ENCODE results near the gene PAPOLB.

The PAPOLB gene

DNA sequence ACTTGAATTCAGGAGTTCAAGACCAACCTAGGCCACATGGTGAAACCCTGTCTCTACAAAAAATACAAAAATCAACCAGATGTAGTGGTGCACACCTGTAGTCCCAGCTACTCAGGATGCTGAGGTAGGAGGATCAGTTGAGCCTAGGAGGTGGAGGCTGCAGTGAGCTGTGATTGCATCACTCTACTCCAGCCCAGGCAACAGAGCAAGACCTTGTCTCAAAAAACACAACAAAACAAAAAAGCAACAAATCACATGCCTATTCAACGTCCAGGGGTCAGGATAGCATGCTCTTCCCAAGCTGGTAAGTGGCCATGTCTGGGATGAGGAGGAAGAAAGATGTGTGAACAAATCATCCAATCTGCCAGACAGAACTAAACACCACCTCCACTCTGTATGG is 27.9 kb upstream of the PAPOLB start:
- H3K27ac ChIP-seq (ENCODE audit: low read depth, low read length) = no peak overlapping the region
- H3K36me3 ChIP-seq (ENCODE audit: control insufficient read depth in 1 of 2, insufficient read depth in 2 of 2, low read length in 2 of 2) = no peaks in the 10 kb centered on the region
- no peak overlapping the region for H3K9ac ChIP-seq (ENCODE audit: low read depth in 1 of 2, low read length in 2 of 2)
- no peaks in the 10 kb centered on the region for H3K27me3 ChIP-seq (ENCODE audit: control insufficient read depth in 1 of 2, insufficient read depth in 2 of 2, low read length in 2 of 2)
- H3K4me3 ChIP-seq (ENCODE audit: low read depth in 1 of 2, low read length in 2 of 2) = no peak overlapping the region
- no peaks in the 10 kb centered on the region for H3K4me1 ChIP-seq (ENCODE audit: control insufficient read depth in 1 of 2, insufficient read depth in 2 of 2, low read length in 2 of 2)
- H3K9me3 ChIP-seq (ENCODE audit: control insufficient read depth in 1 of 2, low read length in 2 of 2) = peaks cover 0 to 5% of the 10 kb centered on the region in 2 donors

DNA sequence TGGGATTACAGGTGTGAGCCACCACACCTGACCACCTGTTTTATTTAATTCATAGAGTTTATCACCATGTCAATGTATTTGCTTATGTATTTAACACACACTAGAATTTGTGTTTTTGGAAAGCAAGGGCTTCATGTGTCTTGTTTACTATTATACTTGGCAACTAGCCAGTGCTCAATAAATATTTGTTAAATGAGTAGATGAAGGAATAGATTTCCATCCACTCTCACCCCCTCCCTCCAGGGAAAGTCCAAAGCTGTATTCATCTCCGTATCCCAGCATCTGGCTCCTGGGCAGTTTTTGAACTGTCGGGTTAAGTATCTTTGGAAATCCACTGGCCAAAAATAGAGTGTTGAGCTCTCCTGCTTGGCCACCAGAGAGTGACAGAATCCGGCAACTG is 26.3 kb upstream of the PAPOLB start:
- no peak overlapping the region for H3K9ac ChIP-seq (ENCODE audit: low read depth in 1 of 2, low read length in 2 of 2)
- no peak overlapping the region for H3K4me3 ChIP-seq (ENCODE audit: low read depth in 1 of 2, low read length in 2 of 2)
- peaks cover 0 to 4% of the 10 kb centered on the region in 2 donors for H3K27me3 ChIP-seq (ENCODE audit: control insufficient read depth in 1 of 2, insufficient read depth in 2 of 2, low read length in 2 of 2)
- no peak overlapping the region for H3K27ac ChIP-seq (ENCODE audit: low read depth, low read length)
- H3K9me3 ChIP-seq (ENCODE audit: control insufficient read depth in 1 of 2, low read length in 2 of 2) = no peaks in the 10 kb centered on the region
- no peaks in the 10 kb centered on the region for H3K36me3 ChIP-seq (ENCODE audit: control insufficient read depth in 1 of 2, insufficient read depth in 2 of 2, low read length in 2 of 2)
- H3K4me1 ChIP-seq (ENCODE audit: control insufficient read depth in 1 of 2, insufficient read depth in 2 of 2, low read length in 2 of 2) = no peaks in the 10 kb centered on the region

- H3K27me3 ChIP-seq (ENCODE audit: control insufficient read depth in 1 of 2, insufficient read depth in 2 of 2, low read length in 2 of 2) = peaks cover 11 to 14% of the 10 kb centered on the region in 2 donors
- no peaks in the 10 kb centered on the region for H3K9me3 ChIP-seq (ENCODE audit: control insufficient read depth in 1 of 2, low read length in 2 of 2)
- no peaks in the 10 kb centered on the region for H3K36me3 ChIP-seq (ENCODE audit: control insufficient read depth in 1 of 2, insufficient read depth in 2 of 2, low read length in 2 of 2)
- H3K4me3 ChIP-seq (ENCODE audit: low read depth in 1 of 2, low read length in 2 of 2) = no peak overlapping the region
- peaks cover 0 to 4% of the 10 kb centered on the region in 2 donors for H3K4me1 ChIP-seq (ENCODE audit: control insufficient read depth in 1 of 2, insufficient read depth in 2 of 2, low read length in 2 of 2)
- H3K9ac ChIP-seq (ENCODE audit: low read depth in 1 of 2, low read length in 2 of 2) = no peak overlapping the region
- H3K27ac ChIP-seq (ENCODE audit: low read depth, low read length) = no peak overlapping the region
These were observed 24.8 kb upstream of the PAPOLB start for GRCh38 chr7:4886671-4887070.

DNA sequence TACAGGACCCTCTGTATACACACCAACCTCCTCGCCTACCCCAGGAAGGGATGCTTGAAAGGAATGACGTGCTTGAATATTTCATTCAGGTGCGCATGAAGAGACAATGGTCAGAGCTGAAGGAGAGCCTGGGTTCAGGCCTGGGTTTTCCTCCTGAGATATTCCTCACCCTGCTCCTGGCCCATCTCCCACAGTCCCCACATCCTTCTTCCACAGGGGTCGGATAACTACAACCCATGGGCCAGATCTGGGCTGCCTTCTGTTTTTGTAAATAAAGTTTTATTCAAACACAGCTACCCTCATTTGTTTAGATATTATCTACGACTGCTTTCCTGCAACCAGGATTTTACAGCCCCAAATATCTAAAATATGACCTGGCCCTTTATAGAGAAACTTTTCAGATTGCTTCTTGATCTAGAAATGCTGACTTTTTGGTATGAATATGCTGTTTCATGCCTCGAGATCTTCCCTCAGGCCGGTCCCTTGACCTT is 23.5 kb upstream of the PAPOLB start:
- Histone ChIP-seq H3K4me3 (ENCODE audit: low read depth in 1 of 2, low read length in 2 of 2) (no peak overlapping the region), H3K27ac (ENCODE audit: low read depth, low read length) (no peak overlapping the region), H3K36me3 (ENCODE audit: control insufficient read depth in 1 of 2, insufficient read depth in 2 of 2, low read length in 2 of 2) (no peaks in the 10 kb centered on the region), H3K9me3 (ENCODE audit: control insufficient read depth in 1 of 2, low read length in 2 of 2) (no peaks in the 10 kb centered on the region), H3K4me1 (ENCODE audit: control insufficient read depth in 1 of 2, insufficient read depth in 2 of 2, low read length in 2 of 2) (peaks cover 0 to 4% of the 10 kb centered on the region in 2 donors), H3K9ac (ENCODE audit: low read depth in 1 of 2, low read length in 2 of 2) (no peak overlapping the region), H3K27me3 (ENCODE audit: control insufficient read depth in 1 of 2, insufficient read depth in 2 of 2, low read length in 2 of 2) (peaks cover 11 to 14% of the 10 kb centered on the region in 2 donors)

DNA sequence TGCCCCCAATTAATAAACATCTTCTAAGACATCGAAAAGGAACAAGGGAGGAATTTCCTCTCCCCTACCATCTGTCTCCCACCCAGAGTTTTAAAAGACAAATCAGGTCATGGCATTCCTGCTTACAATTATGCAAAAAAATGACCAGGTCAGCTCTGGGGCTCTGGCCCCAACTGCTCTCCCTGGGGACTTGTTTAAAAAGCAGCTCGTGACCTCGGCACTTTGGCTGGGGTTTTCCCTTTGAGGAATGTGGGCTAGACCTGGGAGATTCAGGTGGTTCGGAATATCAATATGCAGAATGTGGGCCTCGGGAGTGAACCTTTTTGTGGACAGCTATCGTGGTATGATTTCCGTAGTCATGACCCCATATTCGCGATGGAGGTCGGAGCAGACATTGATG is 22.3 kb upstream of the PAPOLB start:
- no peaks in the 10 kb centered on the region for H3K9me3 ChIP-seq (ENCODE audit: control insufficient read depth in 1 of 2, low read length in 2 of 2)
- H3K27ac ChIP-seq (ENCODE audit: low read depth, low read length) = no peak overlapping the region
- no peaks in the 10 kb centered on the region for H3K36me3 ChIP-seq (ENCODE audit: control insufficient read depth in 1 of 2, insufficient read depth in 2 of 2, low read length in 2 of 2)
- H3K27me3 ChIP-seq (ENCODE audit: control insufficient read depth in 1 of 2, insufficient read depth in 2 of 2, low read length in 2 of 2) = peaks cover 11 to 14% of the 10 kb centered on the region in 2 donors
- H3K4me1 ChIP-seq (ENCODE audit: control insufficient read depth in 1 of 2, insufficient read depth in 2 of 2, low read length in 2 of 2) = peaks cover 0 to 4% of the 10 kb centered on the region in 2 donors
- no peak overlapping the region for H3K4me3 ChIP-seq (ENCODE audit: low read depth in 1 of 2, low read length in 2 of 2)
- H3K9ac ChIP-seq (ENCODE audit: low read depth in 1 of 2, low read length in 2 of 2) = no peak overlapping the region

DNA sequence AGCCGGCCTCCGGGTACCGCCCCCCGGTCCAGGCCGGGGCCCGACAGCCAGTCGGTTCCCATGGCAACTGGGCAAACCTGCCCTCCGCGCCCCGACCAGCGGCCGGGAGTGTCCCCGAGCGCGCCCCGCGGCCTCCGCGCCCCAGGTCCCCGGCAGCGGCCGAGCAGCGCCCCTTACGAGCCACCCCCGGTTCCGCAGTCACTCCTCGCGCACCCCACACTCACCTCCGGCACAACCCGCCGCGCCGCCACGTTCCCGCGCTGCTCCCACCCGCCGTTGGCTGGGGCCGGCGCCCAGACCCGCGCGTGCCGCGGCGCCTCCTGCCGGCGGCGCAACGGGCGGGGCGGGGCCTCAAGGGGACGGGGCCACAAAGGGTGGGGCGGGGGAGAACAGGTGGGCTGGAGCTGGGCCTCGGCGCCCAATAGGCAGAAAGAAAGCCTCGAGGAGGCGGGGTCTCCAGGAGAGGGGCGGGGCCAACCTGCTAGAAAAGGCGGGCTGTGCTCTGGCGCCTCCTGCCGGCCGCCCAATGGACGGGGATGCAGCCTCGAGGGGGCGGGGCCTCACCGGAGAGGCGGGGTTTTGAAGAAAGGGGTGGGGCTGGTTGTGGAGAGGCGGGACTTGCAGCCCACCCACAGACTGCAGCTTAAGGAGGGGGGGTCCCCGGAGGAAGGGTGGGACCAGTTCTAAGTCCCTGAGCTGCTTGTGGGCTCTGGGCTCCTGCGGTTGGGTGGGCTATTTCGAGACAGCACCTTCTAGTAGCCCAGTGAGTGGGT is 21.7 kb upstream of the PAPOLB start, which contains the start of gene RADIL:
Gene RADIL (minus strand): TSS at position 345 of the 773 bp plus-strand sequence. CDS start 5,577 bp downstream, outside the sequence.
- Histone ChIP-seq H3K27me3 (ENCODE audit: control insufficient read depth in 1 of 2, insufficient read depth in 2 of 2, low read length in 2 of 2) (peaks cover 11 to 14% of the 10 kb centered on the region in 2 donors), H3K4me1 (ENCODE audit: control insufficient read depth in 1 of 2, insufficient read depth in 2 of 2, low read length in 2 of 2) (peaks cover 0 to 4% of the 10 kb centered on the region in 2 donors), H3K9me3 (ENCODE audit: control insufficient read depth in 1 of 2, low read length in 2 of 2) (no peaks in the 10 kb centered on the region), H3K27ac (ENCODE audit: low read depth, low read length) (no peak within 1 kb of the TSS), H3K9ac (ENCODE audit: low read depth in 1 of 2, low read length in 2 of 2) (peak within 1 kb of the TSS in 1 of 2 donors; percentile 43), H3K36me3 (ENCODE audit: control insufficient read depth in 1 of 2, insufficient read depth in 2 of 2, low read length in 2 of 2) (no peaks in the 10 kb centered on the region), H3K4me3 (ENCODE audit: low read depth in 1 of 2, low read length in 2 of 2) (peak within 1 kb of the TSS; percentile 44 to 50)

- Histone ChIP-seq H3K9me3 (ENCODE audit: control insufficient read depth in 1 of 2, low read length in 2 of 2) (no peaks in the 10 kb centered on the region), H3K9ac (ENCODE audit: low read depth in 1 of 2, low read length in 2 of 2) (no peak overlapping the region), H3K27me3 (ENCODE audit: control insufficient read depth in 1 of 2, insufficient read depth in 2 of 2, low read length in 2 of 2) (peaks cover 11 to 14% of the 10 kb centered on the region in 2 donors), H3K36me3 (ENCODE audit: control insufficient read depth in 1 of 2, insufficient read depth in 2 of 2, low read length in 2 of 2) (no peaks in the 10 kb centered on the region), H3K4me3 (ENCODE audit: low read depth in 1 of 2, low read length in 2 of 2) (peak overlapping the region in 1 of 2 donors; percentile 50), H3K27ac (ENCODE audit: low read depth, low read length) (no peak overlapping the region), H3K4me1 (ENCODE audit: control insufficient read depth in 1 of 2, insufficient read depth in 2 of 2, low read length in 2 of 2) (peaks cover 0 to 4% of the 10 kb centered on the region in 2 donors)
These were observed 21.2 kb upstream of the PAPOLB start for GRCh38 chr7:4883033-4883371.

GRCh38 chr7:4882169-4883032 is 20.6 kb upstream of the PAPOLB start:
- Histone ChIP-seq H3K4me3 (ENCODE audit: low read depth in 1 of 2, low read length in 2 of 2) (peak overlapping the region; percentile 32 to 44), H3K27me3 (ENCODE audit: control insufficient read depth in 1 of 2, insufficient read depth in 2 of 2, low read length in 2 of 2) (peaks cover 11 to 14% of the 10 kb centered on the region in 2 donors), H3K9ac (ENCODE audit: low read depth in 1 of 2, low read length in 2 of 2) (peak overlapping the region in 1 of 2 donors; percentile 43), H3K4me1 (ENCODE audit: control insufficient read depth in 1 of 2, insufficient read depth in 2 of 2, low read length in 2 of 2) (peaks cover 0 to 4% of the 10 kb centered on the region in 2 donors), H3K27ac (ENCODE audit: low read depth, low read length) (peak overlapping the region; percentile 8), H3K9me3 (ENCODE audit: control insufficient read depth in 1 of 2, low read length in 2 of 2) (no peaks in the 10 kb centered on the region), H3K36me3 (ENCODE audit: control insufficient read depth in 1 of 2, insufficient read depth in 2 of 2, low read length in 2 of 2) (no peaks in the 10 kb centered on the region)

GRCh38 chr7:4880218-4880617 is 18.4 kb upstream of the PAPOLB start:
- H3K4me1 ChIP-seq (ENCODE audit: control insufficient read depth in 1 of 2, insufficient read depth in 2 of 2, low read length in 2 of 2) = peaks cover 0 to 4% of the 10 kb centered on the region in 2 donors
- H3K36me3 ChIP-seq (ENCODE audit: control insufficient read depth in 1 of 2, insufficient read depth in 2 of 2, low read length in 2 of 2) = no peaks in the 10 kb centered on the region
- no peaks in the 10 kb centered on the region for H3K9me3 ChIP-seq (ENCODE audit: control insufficient read depth in 1 of 2, low read length in 2 of 2)
- H3K27me3 ChIP-seq (ENCODE audit: control insufficient read depth in 1 of 2, insufficient read depth in 2 of 2, low read length in 2 of 2) = peaks cover 11 to 14% of the 10 kb centered on the region in 2 donors
- H3K4me3 ChIP-seq (ENCODE audit: low read depth in 1 of 2, low read length in 2 of 2) = no peak overlapping the region
- H3K9ac ChIP-seq (ENCODE audit: low read depth in 1 of 2, low read length in 2 of 2) = no peak overlapping the region
- no peak overlapping the region for H3K27ac ChIP-seq (ENCODE audit: low read depth, low read length)

Data from duodenal mucosa (tissue), 2 donors.